ENCODE data around the gene LTO1.

DNA sequence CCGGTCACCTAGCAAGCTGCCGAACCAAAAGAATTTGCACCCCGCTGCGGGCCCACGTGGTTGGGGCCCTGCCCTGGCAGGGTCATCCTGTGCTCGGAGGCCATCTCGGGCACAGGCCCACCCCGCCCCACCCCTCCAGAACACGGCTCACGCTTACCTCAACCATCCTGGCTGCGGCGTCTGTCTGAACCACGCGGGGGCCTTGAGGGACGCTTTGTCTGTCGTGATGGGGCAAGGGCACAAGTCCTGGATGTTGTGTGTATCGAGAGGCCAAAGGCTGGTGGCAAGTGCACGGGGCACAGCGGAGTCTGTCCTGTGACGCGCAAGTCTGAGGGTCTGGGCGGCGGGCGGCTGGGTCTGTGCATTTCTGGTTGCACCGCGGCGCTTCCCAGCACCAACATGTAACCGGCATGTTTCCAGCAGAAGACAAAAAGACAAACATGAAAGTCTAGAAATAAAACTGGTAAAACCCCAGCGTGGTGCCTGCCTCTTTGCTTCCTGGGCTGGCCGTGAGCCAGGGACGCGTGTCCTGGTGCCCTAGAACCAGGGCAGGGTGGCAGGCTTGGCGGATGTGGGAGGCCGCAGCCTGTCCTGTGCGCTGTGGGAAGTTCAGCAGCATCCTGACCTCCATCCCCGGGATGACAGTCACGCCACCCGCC is 21.0 kb downstream of the LTO1 start:
- TF ChIP-seq POLR2A (IDR thresholded peaks at IDR 0.05) = no peak
- TF ChIP-seq, protein P1, sequence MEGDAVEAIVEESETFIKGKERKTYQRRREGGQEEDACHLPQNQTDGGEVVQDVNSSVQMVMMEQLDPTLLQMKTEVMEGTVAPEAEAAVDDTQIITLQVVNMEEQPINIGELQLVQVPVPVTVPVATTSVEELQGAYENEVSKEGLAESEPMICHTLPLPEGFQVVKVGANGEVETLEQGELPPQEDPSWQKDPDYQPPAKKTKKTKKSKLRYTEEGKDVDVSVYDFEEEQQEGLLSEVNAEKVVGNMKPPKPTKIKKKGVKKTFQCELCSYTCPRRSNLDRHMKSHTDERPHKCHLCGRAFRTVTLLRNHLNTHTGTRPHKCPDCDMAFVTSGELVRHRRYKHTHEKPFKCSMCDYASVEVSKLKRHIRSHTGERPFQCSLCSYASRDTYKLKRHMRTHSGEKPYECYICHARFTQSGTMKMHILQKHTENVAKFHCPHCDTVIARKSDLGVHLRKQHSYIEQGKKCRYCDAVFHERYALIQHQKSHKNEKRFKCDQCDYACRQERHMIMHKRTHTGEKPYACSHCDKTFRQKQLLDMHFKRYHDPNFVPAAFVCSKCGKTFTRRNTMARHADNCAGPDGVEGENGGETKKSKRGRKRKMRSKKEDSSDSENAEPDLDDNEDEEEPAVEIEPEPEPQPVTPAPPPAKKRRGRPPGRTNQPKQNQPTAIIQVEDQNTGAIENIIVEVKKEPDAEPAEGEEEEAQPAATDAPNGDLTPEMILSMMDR (IDR thresholded peaks at IDR 0.05) = no peak
